DOHH2 (cell line): ENCODE results near the gene SAMD10.

Experiments used
- EZH2phosphoT487 ChIP-seq: fragments of 200-600 bp; sonication (generic); IDR thresholded peaks from 2 replicates; pipeline ENCODE4 v1.6.1; 2017; ENCODE audit warnings: borderline replicate concordance, mild to moderate bottlenecking, antibody characterized with exemption, low read length, moderate library complexity, mixed read lengths
- TF ChIP-seq, protein P1 (sequence below): fragments of 200-600 bp; sonication (generic); IDR thresholded peaks from one replicate; pipeline ENCODE4 v1.5.1; 2014; ENCODE audit warnings: antibody characterized with exemption, mild to moderate bottlenecking, low read depth, low read length; ENCODE audit not compliant: poor library complexity, severe bottlenecking

DNA sequence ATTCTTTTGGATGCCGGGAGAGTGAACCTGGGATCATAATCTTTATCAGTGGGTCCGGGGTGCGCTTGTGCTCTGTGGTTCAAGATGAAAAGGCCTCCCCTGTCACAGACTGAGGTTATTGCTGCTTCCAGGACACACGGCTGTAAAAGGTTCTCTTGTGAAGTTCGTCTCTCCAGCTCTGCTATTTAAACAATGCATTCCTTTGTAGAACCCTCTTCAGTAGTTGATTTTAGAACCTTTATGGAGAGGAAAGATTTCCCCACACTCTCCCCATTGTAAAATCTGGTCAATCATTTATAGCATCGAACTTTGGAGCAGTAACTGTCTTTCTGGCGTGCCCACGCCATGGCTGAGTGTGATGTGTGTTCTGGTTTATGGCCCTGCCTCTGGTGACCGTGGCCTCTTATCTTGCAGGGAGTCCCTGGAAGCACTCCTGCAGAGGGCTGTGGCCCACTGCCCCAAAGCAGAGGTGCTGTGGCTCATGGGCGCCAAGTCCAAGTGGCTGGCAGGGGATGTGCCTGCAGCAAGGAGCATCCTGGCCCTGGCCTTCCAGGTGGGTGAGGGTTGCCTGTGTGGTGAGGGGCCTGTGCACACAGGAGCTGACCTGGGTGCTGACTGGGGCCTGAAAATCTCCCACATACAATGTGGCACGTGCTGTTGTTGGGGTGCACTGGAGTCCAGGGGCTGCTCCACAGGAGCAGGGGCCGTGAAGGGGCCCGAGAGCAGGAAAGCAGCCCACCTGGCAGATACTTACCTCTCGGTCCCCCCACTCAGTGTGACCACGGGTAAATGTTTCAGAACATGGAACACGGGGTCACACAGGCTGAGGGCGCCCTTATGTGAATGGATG, 44.9 kb upstream of the SAMD10 start:
- TF ChIP-seq, protein P1, sequence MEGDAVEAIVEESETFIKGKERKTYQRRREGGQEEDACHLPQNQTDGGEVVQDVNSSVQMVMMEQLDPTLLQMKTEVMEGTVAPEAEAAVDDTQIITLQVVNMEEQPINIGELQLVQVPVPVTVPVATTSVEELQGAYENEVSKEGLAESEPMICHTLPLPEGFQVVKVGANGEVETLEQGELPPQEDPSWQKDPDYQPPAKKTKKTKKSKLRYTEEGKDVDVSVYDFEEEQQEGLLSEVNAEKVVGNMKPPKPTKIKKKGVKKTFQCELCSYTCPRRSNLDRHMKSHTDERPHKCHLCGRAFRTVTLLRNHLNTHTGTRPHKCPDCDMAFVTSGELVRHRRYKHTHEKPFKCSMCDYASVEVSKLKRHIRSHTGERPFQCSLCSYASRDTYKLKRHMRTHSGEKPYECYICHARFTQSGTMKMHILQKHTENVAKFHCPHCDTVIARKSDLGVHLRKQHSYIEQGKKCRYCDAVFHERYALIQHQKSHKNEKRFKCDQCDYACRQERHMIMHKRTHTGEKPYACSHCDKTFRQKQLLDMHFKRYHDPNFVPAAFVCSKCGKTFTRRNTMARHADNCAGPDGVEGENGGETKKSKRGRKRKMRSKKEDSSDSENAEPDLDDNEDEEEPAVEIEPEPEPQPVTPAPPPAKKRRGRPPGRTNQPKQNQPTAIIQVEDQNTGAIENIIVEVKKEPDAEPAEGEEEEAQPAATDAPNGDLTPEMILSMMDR, result no peak
- TF ChIP-seq EZH2phosphoT487, result no peak
